ENCODE data around the gene POU6F2. TPM values are rescaled to one million over a fixed set of nuclear protein-coding genes. Genes with fewer than 3 reads are reported as not detected.

The POU6F2 gene
- total RNA-seq, 1 experiment from 2014 or later = 0.64 TPM

DNA sequence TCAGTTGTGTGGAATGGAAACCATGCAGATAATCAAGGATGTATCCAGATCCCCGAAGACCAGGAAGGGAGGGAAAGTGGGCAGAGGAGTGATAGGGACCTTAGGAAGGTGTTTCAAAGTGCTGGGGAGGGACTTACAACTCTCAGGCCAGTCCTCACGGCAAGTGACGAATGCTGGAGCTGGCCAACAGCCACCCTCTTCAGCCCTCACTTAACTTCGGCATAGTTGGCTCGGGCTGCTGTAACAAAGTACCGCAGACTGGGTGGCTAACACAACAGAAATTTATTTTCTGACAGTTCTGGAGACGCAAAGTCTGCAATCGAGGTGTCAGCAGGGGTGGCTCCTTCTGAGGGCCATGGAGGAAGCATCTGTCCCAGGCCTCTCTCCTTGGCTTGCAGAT is 322.6 kb downstream of the POU6F2 start:
- no peak for DNase-seq
- intact Hi-C loops (cut with micrococcal nuclease; ENCODE audit: unreplicated experiment) = no loop called here
- H3K27me3 Mint-ChIP-seq (ENCODE audit: unreplicated experiment) = peaks cover 39% of the 10 kb centered on the region
- no peaks in the 10 kb centered on the region for H3K9me3 Mint-ChIP-seq (ENCODE audit: low read depth, unreplicated experiment)
- no peaks in the 10 kb centered on the region for H3K36me3 Mint-ChIP-seq (ENCODE audit: insufficient read depth, unreplicated experiment)
- BruUV-seq (replicated peaks) = no TSS peak
- H3K27ac Mint-ChIP-seq (ENCODE audit: unreplicated experiment) = no peak overlapping the region
- no peak overlapping the region for H3K4me3 Mint-ChIP-seq (ENCODE audit: low read depth, unreplicated experiment)
- no peaks in the 10 kb centered on the region for H3K4me1 Mint-ChIP-seq (ENCODE audit: low read depth, unreplicated experiment)
- TF ChIP-seq, protein P1, sequence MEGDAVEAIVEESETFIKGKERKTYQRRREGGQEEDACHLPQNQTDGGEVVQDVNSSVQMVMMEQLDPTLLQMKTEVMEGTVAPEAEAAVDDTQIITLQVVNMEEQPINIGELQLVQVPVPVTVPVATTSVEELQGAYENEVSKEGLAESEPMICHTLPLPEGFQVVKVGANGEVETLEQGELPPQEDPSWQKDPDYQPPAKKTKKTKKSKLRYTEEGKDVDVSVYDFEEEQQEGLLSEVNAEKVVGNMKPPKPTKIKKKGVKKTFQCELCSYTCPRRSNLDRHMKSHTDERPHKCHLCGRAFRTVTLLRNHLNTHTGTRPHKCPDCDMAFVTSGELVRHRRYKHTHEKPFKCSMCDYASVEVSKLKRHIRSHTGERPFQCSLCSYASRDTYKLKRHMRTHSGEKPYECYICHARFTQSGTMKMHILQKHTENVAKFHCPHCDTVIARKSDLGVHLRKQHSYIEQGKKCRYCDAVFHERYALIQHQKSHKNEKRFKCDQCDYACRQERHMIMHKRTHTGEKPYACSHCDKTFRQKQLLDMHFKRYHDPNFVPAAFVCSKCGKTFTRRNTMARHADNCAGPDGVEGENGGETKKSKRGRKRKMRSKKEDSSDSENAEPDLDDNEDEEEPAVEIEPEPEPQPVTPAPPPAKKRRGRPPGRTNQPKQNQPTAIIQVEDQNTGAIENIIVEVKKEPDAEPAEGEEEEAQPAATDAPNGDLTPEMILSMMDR (IDR thresholded peaks at IDR 0.05; ENCODE audit: unreplicated experiment) = no peak
- CTCF ChIA-PET = no interaction called here

DNA sequence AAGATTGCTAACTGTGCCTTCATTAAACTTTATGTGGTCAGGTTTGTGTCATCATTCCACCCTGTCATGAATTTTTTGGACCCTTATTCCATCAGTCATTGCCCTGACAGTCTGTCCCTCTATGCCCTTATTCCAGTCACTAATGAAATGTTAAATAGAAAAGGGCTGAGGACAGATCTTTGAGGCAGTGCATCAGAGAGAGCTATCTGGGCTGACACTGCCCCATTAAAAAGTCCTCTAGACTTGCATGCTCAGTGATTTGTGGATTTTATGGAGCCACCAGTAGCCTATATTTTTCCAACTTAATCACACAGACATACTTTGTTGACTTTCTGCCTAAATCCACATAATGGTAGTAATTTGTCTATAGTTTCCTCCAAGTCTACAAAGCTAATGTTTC is 323.8 kb downstream of the POU6F2 start:
- BruUV-seq (replicated peaks) = no TSS peak
- H3K9me3 Mint-ChIP-seq (ENCODE audit: low read depth, unreplicated experiment) = no peaks in the 10 kb centered on the region
- H3K4me1 Mint-ChIP-seq (ENCODE audit: low read depth, unreplicated experiment) = no peaks in the 10 kb centered on the region
- no peak overlapping the region for H3K4me3 Mint-ChIP-seq (ENCODE audit: low read depth, unreplicated experiment)
- TF ChIP-seq, protein P1 (IDR thresholded peaks at IDR 0.05; ENCODE audit: unreplicated experiment) = no peak
- CTCF ChIA-PET = interaction anchor here (1.0 kb wide), 1 partner anchor 18 kb away, joined by 3 read pairs; no protein-coding TSS in a partner anchor
- intact Hi-C loops (cut with micrococcal nuclease; ENCODE audit: unreplicated experiment) = no loop called here
- H3K27me3 Mint-ChIP-seq (ENCODE audit: unreplicated experiment) = peaks cover 39% of the 10 kb centered on the region
- no peaks in the 10 kb centered on the region for H3K36me3 Mint-ChIP-seq (ENCODE audit: insufficient read depth, unreplicated experiment)
- DNase-seq = no peak
- H3K27ac Mint-ChIP-seq (ENCODE audit: unreplicated experiment) = no peak overlapping the region

DNA sequence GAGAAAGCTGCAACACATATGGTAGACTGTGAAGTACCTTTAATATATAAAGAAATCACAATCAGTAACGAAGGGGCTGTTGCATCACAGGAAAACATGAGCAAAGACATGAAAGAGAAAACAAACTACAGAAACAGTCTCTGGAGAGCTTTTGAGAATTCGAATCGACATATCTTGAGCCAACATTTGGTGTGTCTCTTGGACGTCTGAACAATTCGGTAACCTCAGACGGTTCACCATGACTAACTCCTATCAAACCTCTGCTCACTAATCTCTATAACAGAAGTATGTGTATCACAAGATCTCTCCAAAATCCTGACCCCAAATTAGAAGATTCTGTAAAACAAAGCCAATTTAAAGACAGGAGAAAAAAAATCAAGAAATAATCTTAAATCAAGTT is 326.5 kb downstream of the POU6F2 start:
- CTCF ChIA-PET = no interaction called here
- Mint-ChIP-seq H3K27ac (ENCODE audit: unreplicated experiment) (no peak overlapping the region), H3K4me3 (ENCODE audit: low read depth, unreplicated experiment) (no peak overlapping the region), H3K36me3 (ENCODE audit: insufficient read depth, unreplicated experiment) (no peaks in the 10 kb centered on the region), H3K4me1 (ENCODE audit: low read depth, unreplicated experiment) (no peaks in the 10 kb centered on the region), H3K27me3 (ENCODE audit: unreplicated experiment) (peaks cover 39% of the 10 kb centered on the region), H3K9me3 (ENCODE audit: low read depth, unreplicated experiment) (no peaks in the 10 kb centered on the region)
- DNase-seq = no peak
- TF ChIP-seq, protein P1 (IDR thresholded peaks at IDR 0.05; ENCODE audit: unreplicated experiment) = no peak
- no TSS peak for BruUV-seq (replicated peaks)
- intact Hi-C loops (cut with micrococcal nuclease; ENCODE audit: unreplicated experiment) = no loop called here

DNA sequence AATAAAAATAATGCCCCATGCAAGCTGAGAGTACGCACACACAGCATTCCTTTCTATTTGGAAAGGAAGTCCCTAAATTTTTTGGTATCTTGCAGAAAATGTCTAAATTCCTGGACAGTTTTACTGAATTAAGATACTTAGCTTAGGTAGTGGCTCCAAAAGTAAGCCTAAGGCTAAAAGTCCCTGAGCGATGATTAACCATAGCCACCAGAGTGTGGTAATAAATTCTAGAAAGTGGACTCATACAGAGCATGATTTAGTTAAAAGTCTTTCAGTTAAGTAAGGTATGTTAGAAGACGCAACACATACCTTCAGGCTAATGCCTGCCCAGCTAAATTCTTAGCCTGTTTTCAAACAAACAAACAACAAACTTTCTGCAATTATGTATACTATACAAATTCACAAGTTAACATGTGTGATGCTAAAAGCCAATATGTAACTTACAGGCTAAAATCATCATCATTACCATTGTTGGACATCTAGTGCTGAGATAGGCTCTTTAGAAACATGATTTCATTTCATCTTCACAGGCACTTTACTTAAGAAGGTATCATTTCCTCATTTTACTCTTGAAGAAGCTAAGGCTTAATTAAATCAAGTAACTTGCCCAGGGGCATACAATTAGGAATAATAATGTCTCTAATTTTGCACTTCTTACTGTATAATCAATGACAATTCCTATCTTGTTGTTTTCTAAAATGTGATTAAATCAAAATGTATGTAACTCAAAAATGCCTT is 327.1 kb downstream of the POU6F2 start:
- Mint-ChIP-seq H3K36me3 (ENCODE audit: insufficient read depth, unreplicated experiment) (no peaks in the 10 kb centered on the region), H3K9me3 (ENCODE audit: low read depth, unreplicated experiment) (no peaks in the 10 kb centered on the region), H3K27me3 (ENCODE audit: unreplicated experiment) (peaks cover 35% of the 10 kb centered on the region), H3K27ac (ENCODE audit: unreplicated experiment) (no peak overlapping the region), H3K4me1 (ENCODE audit: low read depth, unreplicated experiment) (no peaks in the 10 kb centered on the region), H3K4me3 (ENCODE audit: low read depth, unreplicated experiment) (no peak overlapping the region)
- CTCF ChIA-PET = no interaction called here
- BruUV-seq (replicated peaks) = no TSS peak
- TF ChIP-seq, protein P1 (IDR thresholded peaks at IDR 0.05; ENCODE audit: unreplicated experiment) = no peak
- intact Hi-C loops (cut with micrococcal nuclease; ENCODE audit: unreplicated experiment) = no loop called here
- no peak for DNase-seq
